ENCODE measurements around the gene DTNBP1. TPM values are rescaled to one million over a fixed set of nuclear protein-coding genes. Genes with fewer than 3 reads are reported as not detected.
A peak's percentile ranks its signal among the peaks of the same experiment; 100 is the strongest.

DTNBP1 gene
- total and polyA plus RNA-seq, 2 of the 13 experiments (the other 11 are each of a cell fraction or from before 2014, with no cell fraction given) = 6.6 to 19.1 TPM

DNA sequence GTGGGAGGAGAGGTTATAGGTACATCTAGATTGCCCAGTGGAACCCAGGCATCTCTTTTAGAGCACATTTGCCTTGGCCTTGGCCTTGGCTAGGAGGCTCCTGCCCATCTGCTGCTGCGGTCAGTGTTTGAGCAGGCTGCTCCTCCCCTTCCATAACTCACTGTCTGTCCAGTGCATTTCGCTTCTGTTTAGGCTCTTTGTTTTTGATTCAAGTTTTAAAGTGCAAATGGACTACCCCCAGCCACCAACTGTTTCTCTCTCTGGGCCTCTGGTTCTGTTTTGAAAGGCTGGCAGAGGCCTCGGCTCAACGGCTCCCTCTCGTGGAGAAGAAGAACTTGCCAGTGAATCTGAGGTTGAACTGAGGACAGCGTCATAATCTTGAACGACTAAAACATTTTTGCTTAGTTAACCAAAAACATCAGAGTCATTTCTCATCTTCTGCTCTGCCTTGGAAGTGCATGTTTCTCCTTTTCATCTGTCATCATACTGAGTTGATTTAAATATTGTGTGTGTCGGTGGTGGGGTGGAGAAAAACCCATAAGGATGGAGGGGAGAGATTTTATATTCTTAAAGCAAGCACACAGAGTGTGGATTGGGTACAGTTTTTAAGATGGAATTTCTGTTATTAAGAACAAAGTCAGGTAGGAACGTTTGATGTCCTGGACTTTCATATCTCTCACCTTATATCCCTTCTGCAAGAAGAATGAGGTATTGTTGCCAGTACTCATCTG is 171.4 kb downstream of the DTNBP1 start (continued):
- TF ChIP-seq BATF2 (CRISPR knock-in tag; IDR thresholded peaks at IDR 0.05) (0 out of 2 replicates have a peak, but pooled peaks have one; percentile 21), KDM3A (CRISPR knock-in tag; IDR thresholded peaks at IDR 0.05; ENCODE audit: low read depth) (no peak), ZNF17 (CRISPR knock-in tag; IDR thresholded peaks at IDR 0.05) (no peak), BCL6 (CRISPR knock-in tag; IDR thresholded peaks at IDR 0.05) (peak; percentile 93), MTA1 (CRISPR knock-in tag; IDR thresholded peaks at IDR 0.05; ENCODE audit: borderline replicate concordance) (no peak), ZNF44 (CRISPR knock-in tag; IDR thresholded peaks at IDR 0.05) (no peak), TSC22D2 (CRISPR knock-in tag; IDR thresholded peaks at IDR 0.05; ENCODE audit: borderline replicate concordance) (no peak), ZNF772 (CRISPR knock-in tag; IDR thresholded peaks at IDR 0.05) (0 out of 2 replicates have a peak, but pooled peaks have one; percentile 70), ZNF407 (CRISPR knock-in tag; IDR thresholded peaks at IDR 0.05; ENCODE audit: not compliant biosample characterization) (no peak), ZNF687 (CRISPR knock-in tag; IDR thresholded peaks at IDR 0.05) (no peak), HNRNPL (IDR thresholded peaks at IDR 0.05; ENCODE audit: low read depth, low read length) (no peak), ZNF282 (IDR thresholded peaks at IDR 0.05; ENCODE audit: partially characterized antibody) (no peak), ZNF335 (CRISPR knock-in tag; IDR thresholded peaks at IDR 0.05) (no peak), ZMYM2 (CRISPR knock-in tag; IDR thresholded peaks at IDR 0.05) (no peak)
- TF ChIP-seq, protein P1, sequence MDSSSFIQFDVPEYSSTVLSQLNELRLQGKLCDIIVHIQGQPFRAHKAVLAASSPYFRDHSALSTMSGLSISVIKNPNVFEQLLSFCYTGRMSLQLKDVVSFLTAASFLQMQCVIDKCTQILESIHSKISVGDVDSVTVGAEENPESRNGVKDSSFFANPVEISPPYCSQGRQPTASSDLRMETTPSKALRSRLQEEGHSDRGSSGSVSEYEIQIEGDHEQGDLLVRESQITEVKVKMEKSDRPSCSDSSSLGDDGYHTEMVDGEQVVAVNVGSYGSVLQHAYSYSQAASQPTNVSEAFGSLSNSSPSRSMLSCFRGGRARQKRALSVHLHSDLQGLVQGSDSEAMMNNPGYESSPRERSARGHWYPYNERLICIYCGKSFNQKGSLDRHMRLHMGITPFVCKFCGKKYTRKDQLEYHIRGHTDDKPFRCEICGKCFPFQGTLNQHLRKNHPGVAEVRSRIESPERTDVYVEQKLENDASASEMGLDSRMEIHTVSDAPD (CRISPR knock-in tag; IDR thresholded peaks at IDR 0.05) = 0 out of 2 replicates have a peak, but pooled peaks have one; percentile 35

All from HepG2 (cell line).